H1 (cell line): Measurements from ENCODE around the gene HADH. TPM values are rescaled to one million over a fixed set of nuclear protein-coding genes. Genes with fewer than 3 reads are reported as not detected.

ENCODE experiments used
- CTCF ChIA-PET: fragments of 300-600 bp; sonication (Branson Sonifier 250); formaldehyde crosslinking; loops from one replicate; lab custom pipeline; 2021; ENCODE audit not compliant: partially characterized antibody; lab: Charles Lee
- POLR2A ChIA-PET: fragments of 300-600 bp; sonication (Branson Sonifier 250); formaldehyde crosslinking; loops from one replicate; lab custom pipeline; 2021; ENCODE audit warnings: inconsistent platforms; ENCODE audit not compliant: partially characterized antibody; lab: Charles Lee
- DNase-seq, 2 experiments: peaks; one replicate each; pipeline versions ENCODE4 v3.0.0 to v3.0.0-alpha.2; 2010 to 2022; ENCODE audit warnings: low spot score in 2 of 2, low read depth in 1 of 2, mixed read lengths in 1 of 2
- FAIRE-seq: peaks from 2 replicates; lab custom pipeline; 2011; peaks lifted over from hg19 to GRCh38; lab: Jason Lieb, UNC
- H2AFZ ChIP-seq: 2 replicates; pipeline ENCODE4 v1.8.1; 2012; ENCODE audit warnings: low read length, inconsistent platforms
- H2AK5ac ChIP-seq: 2 replicates; pipeline ENCODE4 v1.6.1; 2013; ENCODE audit warnings: low read depth, low read length
- H2BK120ac ChIP-seq: replicated peaks from 2 replicates; pipeline ENCODE3; 2013; ENCODE audit warnings: low read depth, low read length, inconsistent platforms
- H2BK12ac ChIP-seq: 2 replicates; pipeline ENCODE4 v1.6.1; 2013; ENCODE audit warnings: low read depth, low read length
- H2BK15ac ChIP-seq: 2 replicates; pipeline ENCODE4 v1.6.1; 2013; ENCODE audit warnings: low read length
- H2BK20ac ChIP-seq: 2 replicates; pipeline ENCODE4 v1.6.1; 2013; ENCODE audit warnings: low read length
- H2BK5ac ChIP-seq: 2 replicates; pipeline ENCODE4 v1.6.1; 2013; ENCODE audit warnings: low read depth, low read length
- H3K14ac ChIP-seq: 2 replicates; pipeline ENCODE4 v1.6.1; 2013; ENCODE audit warnings: inconsistent platforms; ENCODE audit not compliant: insufficient read length
- H3K18ac ChIP-seq: 2 replicates; pipeline ENCODE4 v1.6.1; 2013; ENCODE audit warnings: low read length; ENCODE audit errors: extremely low read depth
- H3K23ac ChIP-seq: 2 replicates; pipeline ENCODE4 v1.6.1; 2013; ENCODE audit warnings: inconsistent platforms; ENCODE audit not compliant: insufficient read length
- H3K23me2 ChIP-seq: 2 replicates; pipeline ENCODE4 v1.6.1; 2013; ENCODE audit warnings: low read depth, low read length
- H3K27ac ChIP-seq: 2 replicates; pipeline ENCODE4 v1.6.1; 2011; ENCODE audit warnings: low read depth, low read length, inconsistent platforms
- H3K27me3 ChIP-seq, 4 experiments: replicated peaks in 1 of 4; 1 replicate in 1 of 4; 2 replicates in 3 of 4; pipeline versions ENCODE4 v1.6.1 to v1.8.1; 2011 to 2013; ENCODE audit warnings: low read length in 3 of 4, mild to moderate bottlenecking in 3 of 4, inconsistent platforms in 2 of 4, mixed read lengths in 2 of 4, moderate library complexity in 1 of 4; ENCODE audit not compliant: control insufficient read depth in 3 of 4, insufficient read depth in 3 of 4; ENCODE audit errors: extremely low read depth in 1 of 4
- H3K36me3 ChIP-seq, 4 experiments: 2 replicates each; pipeline versions ENCODE4 v1.6.1 to v1.8.1; 2011 to 2013; ENCODE audit warnings: mild to moderate bottlenecking in 4 of 4, low read length in 3 of 4, moderate library complexity in 2 of 4, control low read depth in 1 of 4, inconsistent platforms in 1 of 4; ENCODE audit not compliant: insufficient read depth in 4 of 4, control insufficient read depth in 2 of 4
- H3K4ac ChIP-seq: replicated peaks from 2 replicates; pipeline ENCODE3; 2013; ENCODE audit warnings: low read length, low read depth, mixed read lengths, inconsistent platforms; ENCODE audit not compliant: insufficient read length
- H3K4me1 ChIP-seq, 4 experiments: replicated peaks in 1 of 4; 1 replicate in 1 of 4; 2 replicates in 3 of 4; pipeline versions ENCODE4 v1.6.1 to v1.8.1; 2011 to 2013; ENCODE audit warnings: low read length in 3 of 4, inconsistent platforms in 2 of 4, mixed read lengths in 1 of 4; ENCODE audit not compliant: insufficient read depth in 4 of 4, control insufficient read depth in 3 of 4
- H3K4me2 ChIP-seq, 2 experiments: 2 replicates each; pipeline versions ENCODE4 v1.6.1 to v1.8.1; 2011 to 2013; ENCODE audit warnings: low read depth in 2 of 2, low read length in 2 of 2, control low read depth in 1 of 2, inconsistent platforms in 1 of 2, mild to moderate bottlenecking in 1 of 2; ENCODE audit not compliant: insufficient read depth in 1 of 2
- H3K4me3 ChIP-seq, 4 experiments: fragments of 200-600, 300-600 bp in 1 of 4; sonication (generic), shearing (Covaris generic), sonication (Bioruptor Twin) in 1 of 4; 2 replicates each; pipeline versions ENCODE4 v1.5.1 to v1.8.1; 2011 to 2016; ENCODE audit warnings: low read length in 4 of 4, low read depth in 3 of 4, control low read depth in 2 of 4, inconsistent platforms in 2 of 4, mild to moderate bottlenecking in 2 of 4, mixed read lengths in 1 of 4, moderate library complexity in 1 of 4; ENCODE audit not compliant: insufficient read depth in 2 of 4; ENCODE audit errors: extremely low read depth in 1 of 4
- H3K56ac ChIP-seq: replicated peaks from 2 replicates; pipeline ENCODE3; 2013; ENCODE audit warnings: low read depth, mild to moderate bottlenecking, mixed read lengths, low read length, inconsistent platforms; ENCODE audit not compliant: insufficient read length
- H3K79me1 ChIP-seq: 2 replicates; pipeline ENCODE4 v1.6.1; 2013; ENCODE audit warnings: low read depth, low read length, control low read depth
- H3K79me2 ChIP-seq, 2 experiments: 2 replicates each; pipeline versions ENCODE4 v1.6.1 to v1.8.1; 2012 to 2013; ENCODE audit warnings: low read length in 2 of 2, mild to moderate bottlenecking in 2 of 2, inconsistent platforms in 1 of 2; ENCODE audit not compliant: insufficient read depth in 2 of 2, control insufficient read depth in 1 of 2
- H3K9ac ChIP-seq, 4 experiments: replicated peaks in 1 of 4; 1 replicate in 1 of 4; 2 replicates in 3 of 4; pipeline versions ENCODE4 v1.6.1 to v1.8.1; 2011 to 2013; ENCODE audit warnings: low read depth in 3 of 4, low read length in 3 of 4, control low read depth in 2 of 4, mild to moderate bottlenecking in 2 of 4, moderate library complexity in 2 of 4, inconsistent platforms in 1 of 4; ENCODE audit errors: extremely low read depth in 1 of 4
- H3K9me3 ChIP-seq, 2 experiments: 2 replicates each; pipeline versions ENCODE4 v1.6.1 to v1.8.1; 2012 to 2013; ENCODE audit warnings: mild to moderate bottlenecking in 2 of 2, moderate library complexity in 2 of 2, control low read depth in 1 of 2, inconsistent platforms in 1 of 2, low read depth in 1 of 2, low read length in 1 of 2, mixed read lengths in 1 of 2; ENCODE audit not compliant: insufficient read depth in 2 of 2
- H4K20me1 ChIP-seq, 2 experiments: replicated peaks in 1 of 2; 2 replicates each; pipeline versions ENCODE3 to v1.8.1; 2011 to 2013; ENCODE audit warnings: inconsistent platforms in 2 of 2, low read length in 2 of 2, mild to moderate bottlenecking in 1 of 2; ENCODE audit not compliant: insufficient read depth in 2 of 2, control insufficient read depth in 1 of 2
- H4K5ac ChIP-seq: 2 replicates; pipeline ENCODE4 v1.6.1; 2013; ENCODE audit warnings: low read length, low read depth, mixed read lengths, inconsistent platforms; ENCODE audit not compliant: insufficient read length
- H4K8ac ChIP-seq: 2 replicates; pipeline ENCODE4 v1.8.0; 2013; ENCODE audit warnings: mild to moderate bottlenecking, moderate library complexity, low read length, inconsistent platforms; ENCODE audit not compliant: insufficient read depth; ENCODE audit errors: extremely low read depth
- H4K91ac ChIP-seq: replicated peaks from 2 replicates; pipeline ENCODE3; 2013; ENCODE audit warnings: low read length, mixed read lengths, inconsistent platforms; ENCODE audit not compliant: insufficient read length
- CHD1 ChIP-seq: IDR thresholded peaks from 2 replicates; pipeline ENCODE4 v1.6.1; 2012; ENCODE audit warnings: low read depth, low read length, improper control_type of control experiment
- CREB1 ChIP-seq: IDR thresholded peaks from 2 replicates; pipeline ENCODE4 v1.6.1; 2012; ENCODE audit warnings: inconsistent platforms
- GABPA ChIP-seq: IDR thresholded peaks from 2 replicates; pipeline ENCODE4 v1.6.1; 2011; ENCODE audit warnings: mild to moderate bottlenecking, low read length, moderate library complexity, borderline replicate concordance; ENCODE audit not compliant: insufficient read depth
- SP1 ChIP-seq: IDR thresholded peaks from 2 replicates; pipeline ENCODE4 v1.6.1; 2011; ENCODE audit warnings: low read depth, low read length
- WGBS, 2 experiments: shearing (Covaris generic) in 1 of 2; methylation state at CpG; one replicate each; pipeline versions ENCODE4 v1.1.6 to v1.1.7; 2013 to 2015; ENCODE audit warnings: low lambda C conversion rate in 2 of 2, mixed read lengths in 2 of 2, inconsistent platforms in 1 of 2, low coverage in 1 of 2, missing lambda C conversion rate in 1 of 2; ENCODE audit not compliant: insufficient replicate concordance in 2 of 2, insufficient coverage in 1 of 2, insufficient read length in 1 of 2; ENCODE audit errors: extremely low coverage in 1 of 2, missing lambda C conversion rate in 1 of 2; 5-methylcytosine and 5-hydroxymethylcytosine counted together
- polyA plus RNA-seq, 7 experiments: library from polyadenylated mRNA; depleted of rRNA in 3 of 7; stranded (reverse) in 5 of 7; unstranded in 2 of 7; fragments of >200 nt in 5 of 7; fragments of 200-250 nt in 2 of 7; gene quantifications; 1 replicate in 5 of 7; 2 replicates in 1 of 7; 4 replicates in 1 of 7; pipeline versions ENCODE4 v1.2.1 to v1.2.3, GENCODE V29; 2011 to 2013; ENCODE audit warnings: missing spikeins in 2 of 7, mixed read lengths in 2 of 7
- total RNA-seq: library from RNA; stranded (reverse); fragmentation: NEBNext Ultra II Directional; extraction: Animal tissue kit (Norgen Biotek cat#: 25700); gene quantifications from 2 replicates; pipeline ENCODE4 v1.2.1, GENCODE V29; 2021

The HADH gene
- total and polyA plus RNA-seq, 2 of the 8 experiments (the other 6 are each of a cell fraction or from before 2014, with no cell fraction given) = 47.5 to 54.4 TPM

DNA sequence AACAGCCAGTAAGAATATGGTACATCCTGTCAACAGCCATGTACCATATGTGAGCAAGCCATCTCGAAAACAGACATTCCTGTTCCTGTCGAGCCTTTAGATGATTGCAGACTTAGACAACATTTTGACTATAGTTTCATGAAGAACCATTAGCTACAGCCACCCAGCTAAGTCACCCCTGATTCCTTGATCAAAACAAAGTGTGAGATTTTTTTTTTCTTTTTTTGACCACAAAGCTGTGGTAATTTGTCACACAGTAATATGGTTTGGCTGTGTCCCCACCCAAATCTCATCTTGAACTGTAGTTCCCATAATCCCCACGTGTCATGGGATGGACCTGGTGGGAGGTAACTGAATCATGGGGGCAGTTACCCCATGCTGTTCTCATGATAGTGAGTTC, 15.2 kb upstream of the HADH start:
- H2AK5ac ChIP-seq = no peak overlapping the region
- H2BK5ac ChIP-seq = no peak overlapping the region
- H2AFZ ChIP-seq = no peak overlapping the region
- TF ChIP-seq CREB1 (no peak), CHD1 (no peak), SP1 (no peak), GABPA (no peak)
- no peak overlapping the region for H4K8ac ChIP-seq
- H3K4me3 ChIP-seq = no peak overlapping the region
- H3K27me3 ChIP-seq = no peaks in the 10 kb centered on the region
- no peak overlapping the region for H4K91ac ChIP-seq
- no peak overlapping the region for H3K4ac ChIP-seq
- H3K4me1 ChIP-seq = no peaks in the 10 kb centered on the region
- no peaks in the 10 kb centered on the region for H3K9me3 ChIP-seq
- no peaks in the 10 kb centered on the region for H4K20me1 ChIP-seq
- no peak overlapping the region for H2BK15ac ChIP-seq
- H3K14ac ChIP-seq = no peak overlapping the region
- no peaks in the 10 kb centered on the region for H3K23me2 ChIP-seq
- no peak overlapping the region for H3K56ac ChIP-seq
- no peaks in the 10 kb centered on the region for H3K36me3 ChIP-seq
- no peak overlapping the region for H2BK12ac ChIP-seq
- no peaks in the 10 kb centered on the region for H3K79me2 ChIP-seq
- H3K27ac ChIP-seq = no peak overlapping the region
- ChIA-PET POLR2A (no interaction called here), CTCF (no interaction called here)
- WGBS, 2 experiments = 93% methylated on average over 3 of the region's 3 CpGs; no CpG with 5 or more reads in 1 of the 2 experiments
- no peak overlapping the region for H3K23ac ChIP-seq
- H3K4me2 ChIP-seq = no peak overlapping the region
- no peak for DNase-seq
- FAIRE-seq = no peak
- no peak overlapping the region for H4K5ac ChIP-seq
- H3K9ac ChIP-seq = no peak overlapping the region
- no peak overlapping the region for H3K18ac ChIP-seq
- H3K79me1 ChIP-seq = no peaks in the 10 kb centered on the region
- H2BK20ac ChIP-seq = no peak overlapping the region
- no peak overlapping the region for H2BK120ac ChIP-seq
